Mucosa of gallbladder (tissue), 1 donor: ENCODE data around the gene CACNA1C. TPM values are rescaled to one million over a fixed set of nuclear protein-coding genes. Genes with fewer than 3 reads are reported as not detected.

Experiments
- DNase-seq: peaks from one replicate; pipeline ENCODE4 v3.0.0-alpha.2; 2020; ENCODE audit warnings: low spot score
- total RNA-seq: library from RNA; stranded (reverse); gene quantifications from one replicate; pipeline ENCODE4 v1.2.1, GENCODE V29; 2021
- donor health status: DM: no; HTN: no; CAD: no.

The CACNA1C gene
- total RNA-seq, 1 donor from 2014 or later, result 19.3 TPM

- no peak for DNase-seq
Observed at GRCh38 chr12:2686280-2686646, 633.5 kb downstream of the CACNA1C start.

- no peak for DNase-seq
Observed at GRCh38 chr12:2687058-2687457, 634.3 kb downstream of the CACNA1C start.

- DNase-seq, result no peak
Observed at GRCh38 chr12:2687726-2688125, 634.9 kb downstream of the CACNA1C start.

DNA sequence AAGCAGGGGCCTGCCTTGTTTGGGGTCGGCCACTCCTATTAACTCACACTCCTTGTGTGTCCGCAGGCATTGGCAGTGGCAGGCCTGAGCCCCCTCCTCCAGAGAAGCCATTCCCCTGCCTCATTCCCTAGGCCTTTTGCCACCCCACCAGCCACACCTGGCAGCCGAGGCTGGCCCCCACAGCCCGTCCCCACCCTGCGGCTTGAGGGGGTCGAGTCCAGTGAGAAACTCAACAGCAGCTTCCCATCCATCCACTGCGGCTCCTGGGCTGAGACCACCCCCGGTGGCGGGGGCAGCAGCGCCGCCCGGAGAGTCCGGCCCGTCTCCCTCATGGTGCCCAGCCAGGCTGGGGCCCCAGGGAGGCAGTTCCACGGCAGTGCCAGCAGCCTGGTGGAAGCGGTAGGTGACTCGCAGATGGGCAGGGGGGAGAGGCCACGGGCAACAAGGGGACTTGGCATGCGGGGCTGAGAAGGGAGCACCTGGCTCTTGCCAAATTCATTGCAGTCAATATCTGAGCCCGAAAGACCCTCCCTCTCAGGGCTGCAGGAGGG, 635.7 kb downstream of the CACNA1C start:
- DNase-seq, result no peak

GRCh38 chr12:2689393-2689792, 636.6 kb downstream of the CACNA1C start:
- DNase-seq, result no peak

- no peak for DNase-seq
Observed at GRCh38 chr12:2689879-2690278, 637.1 kb downstream of the CACNA1C start.

DNA sequence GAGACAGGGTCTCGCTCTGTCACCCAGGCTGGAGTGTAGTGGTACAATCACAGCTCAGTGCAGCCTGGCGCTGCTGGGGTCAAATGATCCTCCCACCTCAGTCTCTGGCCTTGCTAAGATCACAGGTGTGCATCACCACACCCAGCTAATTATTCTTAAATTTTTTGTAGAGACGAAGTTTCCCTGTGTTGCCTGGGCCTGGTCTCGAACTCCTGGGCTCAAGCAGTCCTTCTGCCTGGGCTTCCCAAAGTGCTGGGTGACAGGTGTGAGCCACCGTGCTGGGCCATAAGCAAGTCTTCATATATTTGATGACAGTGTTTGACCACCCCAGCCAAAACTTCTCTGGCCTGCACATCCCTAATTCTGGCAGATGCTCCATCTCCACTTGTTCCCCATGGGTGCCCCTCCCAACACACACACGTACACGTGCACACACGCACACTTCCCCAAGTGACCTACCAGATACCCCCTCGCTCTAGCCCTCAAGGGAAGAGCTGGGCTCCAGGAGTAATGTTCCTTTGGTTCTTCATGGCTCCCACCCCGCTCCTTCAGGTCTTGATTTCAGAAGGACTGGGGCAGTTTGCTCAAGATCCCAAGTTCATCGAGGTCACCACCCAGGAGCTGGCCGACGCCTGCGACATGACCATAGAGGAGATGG, 637.7 kb downstream of the CACNA1C start:
- no peak for DNase-seq

DNA sequence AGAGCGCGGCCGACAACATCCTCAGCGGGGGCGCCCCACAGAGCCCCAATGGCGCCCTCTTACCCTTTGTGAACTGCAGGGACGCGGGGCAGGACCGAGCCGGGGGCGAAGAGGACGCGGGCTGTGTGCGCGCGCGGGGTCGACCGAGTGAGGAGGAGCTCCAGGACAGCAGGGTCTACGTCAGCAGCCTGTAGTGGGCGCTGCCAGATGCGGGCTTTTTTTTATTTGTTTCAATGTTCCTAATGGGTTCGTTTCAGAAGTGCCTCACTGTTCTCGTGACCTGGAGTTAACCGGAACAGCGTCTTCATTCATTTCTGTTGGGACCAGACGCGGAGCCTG, 638.2 kb downstream of the CACNA1C start:
- DNase-seq, result no peak

GRCh38 chr12:2691345-2692071, 638.7 kb downstream of the CACNA1C start:
- DNase-seq, result no peak

DNA sequence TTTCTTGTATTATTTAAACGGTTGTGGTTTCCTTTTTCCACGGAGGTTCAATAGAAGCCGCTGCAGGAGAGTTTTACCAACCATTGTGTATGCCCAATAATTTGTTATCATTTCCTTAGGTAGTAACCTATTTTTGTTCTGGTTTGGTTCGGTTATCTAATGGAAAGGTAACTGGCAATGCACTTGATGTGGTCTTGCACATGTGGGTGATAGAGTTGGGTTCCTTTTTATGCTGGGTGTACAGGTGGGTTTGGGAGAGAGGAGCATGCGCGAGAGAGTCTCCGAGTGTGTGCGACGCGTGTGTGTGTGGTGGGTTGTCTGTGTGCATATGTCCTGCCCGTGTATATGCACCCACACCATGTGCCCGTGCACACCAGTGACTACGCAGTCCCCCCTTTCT, 639.3 kb downstream of the CACNA1C start:
- DNase-seq, result no peak

DNA sequence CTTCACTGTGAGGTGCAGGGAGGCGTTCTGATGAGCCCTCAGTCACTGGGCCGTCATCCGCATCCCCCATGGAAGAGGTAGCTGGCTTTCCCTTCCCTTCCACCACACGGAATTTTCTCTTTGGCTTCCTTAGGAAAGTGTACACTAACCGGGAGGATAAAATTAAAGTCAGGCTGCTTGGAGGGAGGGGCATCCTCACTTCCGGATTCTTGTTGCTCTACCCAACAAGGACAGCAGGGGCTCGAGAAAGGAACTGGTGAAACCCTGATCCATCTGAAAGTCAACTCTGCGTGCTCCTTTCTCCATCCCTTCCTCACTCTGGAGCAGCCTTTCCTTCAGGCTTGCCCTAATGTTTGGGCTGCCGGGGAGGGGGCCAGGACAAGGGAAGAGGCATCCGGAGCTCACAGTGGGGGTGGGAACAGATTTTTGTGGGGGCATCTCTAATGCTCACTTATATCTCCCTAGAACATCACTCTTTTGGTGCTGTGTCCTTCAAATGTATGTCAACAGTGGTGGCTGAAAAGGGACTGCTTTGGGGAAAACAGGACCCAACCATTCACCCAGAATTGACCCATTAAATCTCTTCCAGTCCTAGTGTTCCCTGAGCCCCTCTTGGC, 640.6 kb downstream of the CACNA1C start:
- DNase-seq, result no peak

DNA sequence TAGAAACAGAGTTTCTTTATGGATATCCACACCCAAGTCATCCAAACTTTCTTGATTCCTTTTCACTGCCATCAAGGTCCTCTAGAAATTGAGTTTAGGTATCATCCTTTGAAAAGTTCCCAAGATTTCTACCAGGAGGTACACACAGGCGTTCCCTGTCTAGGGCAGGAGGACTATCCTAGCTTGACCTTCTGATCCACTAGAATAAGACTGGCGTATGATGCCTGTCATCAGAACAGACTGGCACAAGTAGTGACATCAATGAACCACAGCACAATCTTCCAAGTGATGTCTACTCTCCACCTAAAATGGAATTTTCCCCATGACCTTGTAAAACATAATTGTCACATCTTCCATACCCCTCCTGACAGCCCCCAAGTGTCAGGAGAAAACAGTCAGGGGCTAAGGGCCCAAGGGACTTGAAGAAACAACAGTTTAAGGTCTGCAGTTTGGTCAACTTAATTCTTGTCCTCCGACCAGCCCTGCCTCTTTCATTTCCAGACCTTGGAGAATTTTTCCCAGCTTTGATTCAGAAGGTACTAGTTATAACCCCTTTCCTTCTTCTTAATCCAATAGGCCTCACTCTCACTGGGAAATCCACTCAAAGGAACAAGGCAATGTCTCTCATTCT, 641.3 kb downstream of the CACNA1C start:
- DNase-seq, result no peak

- no peak for DNase-seq
Observed at GRCh38 chr12:2696136-2696535, 643.3 kb downstream of the CACNA1C start.

DNA sequence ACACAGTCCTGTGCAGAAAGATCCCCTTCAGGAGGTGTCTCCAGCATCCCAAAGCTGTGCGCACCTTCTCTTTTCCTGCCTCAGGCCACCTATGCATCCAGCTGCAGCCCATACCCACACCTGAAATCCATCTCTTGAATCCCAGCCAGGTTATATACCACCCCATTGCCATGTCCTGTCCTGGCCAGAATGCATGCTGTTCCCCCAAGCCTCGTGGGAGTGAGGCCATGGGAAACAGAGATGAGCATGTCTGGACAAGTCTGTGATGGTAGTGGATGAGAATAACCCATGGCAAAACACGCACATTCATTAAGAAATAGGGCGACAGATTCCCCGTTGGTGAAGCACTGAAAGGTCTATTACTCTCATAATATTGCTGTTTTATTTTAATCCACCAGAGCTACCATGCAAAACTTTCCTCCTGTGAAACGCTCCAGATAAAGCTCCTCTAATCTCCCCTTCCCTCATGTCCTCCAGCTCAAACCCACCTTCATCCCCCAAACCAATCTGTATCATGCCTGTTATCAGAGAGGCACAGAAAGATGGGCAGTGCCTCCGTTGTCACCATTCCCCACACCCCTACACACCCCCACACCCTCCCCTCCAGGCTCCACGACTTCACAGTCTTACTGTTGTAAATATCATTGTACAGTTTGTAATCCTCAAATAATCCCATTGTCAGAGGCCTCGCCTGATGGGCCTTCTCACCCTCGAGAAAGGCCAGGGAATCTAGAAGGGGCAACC, 644.4 kb downstream of the CACNA1C start:
- no peak for DNase-seq

DNA sequence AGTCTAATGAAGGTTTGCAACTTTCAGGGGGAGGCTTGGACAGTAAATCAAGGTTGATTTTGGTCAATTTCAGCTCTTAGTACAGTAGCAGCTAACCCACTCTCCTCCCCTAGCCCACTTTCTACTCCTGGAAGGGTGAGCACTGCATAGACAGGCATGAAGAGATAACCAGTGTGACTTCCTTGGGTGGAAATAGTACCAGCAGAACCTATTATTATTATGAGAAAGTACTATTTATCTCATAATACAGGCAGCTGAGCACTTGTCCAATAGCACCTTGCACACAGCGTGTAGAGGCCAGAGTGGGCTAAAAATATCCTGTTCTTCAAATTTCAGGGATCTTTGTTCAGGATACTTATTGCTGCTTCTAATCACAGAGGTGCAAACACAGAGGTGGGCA, 645.8 kb downstream of the CACNA1C start:
- DNase-seq, result no peak

GRCh38 chr12:2710701-2711100, 657.9 kb downstream of the CACNA1C start:
- no peak for DNase-seq

- DNase-seq, result no peak
Observed at GRCh38 chr12:2719392-2719791, 666.6 kb downstream of the CACNA1C start.

DNA sequence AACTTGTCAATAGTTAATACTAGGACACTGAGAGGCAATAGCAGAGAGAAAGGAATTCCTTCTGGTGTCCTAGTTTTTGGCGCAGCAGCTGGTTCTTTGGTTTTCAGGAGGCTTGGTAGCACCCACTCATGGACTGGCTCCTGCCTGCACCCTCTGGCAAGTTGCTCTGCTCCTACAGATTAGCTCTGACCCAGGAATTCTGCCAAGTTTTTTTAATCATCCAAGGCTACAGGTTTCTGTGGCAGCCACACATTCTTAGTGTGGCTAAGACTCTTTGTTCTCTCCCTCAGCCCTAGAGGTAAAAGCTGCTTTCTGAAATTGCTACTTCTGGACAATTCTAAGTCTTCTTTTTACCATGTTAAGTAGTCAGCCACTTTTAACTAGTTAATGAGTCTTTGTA, 670.0 kb downstream of the CACNA1C start:
- no peak for DNase-seq

GRCh38 chr12:2732290-2732689, 679.5 kb downstream of the CACNA1C start:
- DNase-seq, result no peak

DNA sequence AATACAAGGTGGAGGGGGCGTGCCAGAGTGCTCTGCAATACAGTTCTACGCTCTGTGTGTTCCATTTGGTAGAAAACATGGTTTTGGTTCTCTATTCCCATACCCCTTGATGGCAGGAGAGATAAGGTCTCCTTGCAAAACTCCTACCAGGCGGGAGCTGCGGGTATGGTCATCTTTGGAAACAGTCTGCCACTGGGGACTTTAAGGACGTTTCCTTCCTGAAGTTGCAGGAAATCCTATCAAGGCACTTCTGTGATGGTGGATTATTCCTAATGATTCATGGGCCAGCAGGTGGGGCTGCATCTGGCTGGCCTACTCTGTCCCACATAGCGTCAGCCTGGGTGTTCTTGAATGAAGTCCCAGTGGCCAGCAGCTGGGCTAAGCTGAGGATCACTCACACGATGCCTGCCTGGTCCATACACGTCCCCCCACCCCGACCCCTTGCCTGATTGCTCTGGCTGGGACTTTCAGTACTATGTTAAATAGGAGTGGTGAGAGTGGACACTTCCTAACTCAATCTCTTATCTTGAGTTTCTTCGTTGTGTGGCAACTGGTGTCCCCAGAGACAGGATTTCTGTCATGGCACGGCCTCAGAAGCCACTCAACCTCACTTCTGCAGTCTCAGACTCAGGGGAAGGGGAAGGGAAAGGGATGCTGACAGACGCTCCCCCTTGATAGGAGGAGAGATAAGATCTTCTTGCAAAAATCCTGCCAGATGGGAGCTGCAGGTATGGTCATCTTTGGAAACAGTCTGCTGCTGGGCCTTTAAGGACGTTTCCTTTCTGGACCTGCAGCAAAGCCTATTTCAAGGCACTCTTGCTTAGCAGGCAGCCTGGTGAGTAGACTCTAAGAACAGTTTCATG, 680.9 kb downstream of the CACNA1C start:
- no peak for DNase-seq

DNA sequence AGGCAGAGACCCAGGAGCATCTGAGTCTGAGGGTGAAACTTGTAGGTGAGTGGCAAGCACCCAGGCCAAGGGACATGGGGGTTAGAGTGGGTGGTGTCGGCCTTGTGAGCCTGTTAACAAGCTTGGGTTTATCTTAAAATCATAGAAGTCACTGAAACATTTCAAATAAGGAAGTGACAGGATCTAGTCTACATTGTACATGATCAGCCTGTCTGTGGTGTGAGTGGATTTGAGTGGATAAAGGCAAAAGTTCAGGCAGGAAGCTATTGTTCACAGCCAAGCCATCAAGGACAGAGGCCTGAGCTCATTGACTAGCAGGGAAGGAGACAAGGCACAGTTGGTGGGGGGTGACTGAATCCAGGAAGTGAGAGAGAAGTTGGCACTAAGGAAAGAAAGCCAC, 682.6 kb downstream of the CACNA1C start:
- no peak for DNase-seq
